ELR (cell line): ENCODE data around the gene RGS17.
A peak's percentile ranks its signal among the peaks of the same experiment; 100 is the strongest.
"Not testable (repeated sequence)": the region's sequence is repeated elsewhere in the genome, so short reads cannot be mapped to it uniquely, and the experiment has no call there.

Experiments
- DNase-seq: peaks from one replicate; pipeline ENCODE4 v3.0.0-alpha.2; 2015; ENCODE audit warnings: low read depth

Gene RGS17

DNA sequence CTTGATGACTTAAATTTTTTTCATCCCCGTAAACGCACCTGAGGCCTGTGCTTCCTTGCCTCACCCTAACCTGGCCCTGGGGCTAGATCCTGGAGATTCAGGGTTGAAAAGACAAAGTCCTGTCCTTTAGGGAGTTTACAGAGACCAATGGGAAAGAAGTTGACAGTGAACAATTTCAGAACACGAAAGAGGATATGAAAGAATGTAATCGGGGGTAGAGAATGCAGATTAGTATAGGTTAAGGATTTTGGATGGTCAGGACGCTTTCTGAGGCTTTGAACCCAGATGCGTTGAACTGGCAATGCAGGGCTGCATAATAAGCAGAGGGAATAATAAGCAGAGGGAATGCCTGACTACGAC lies 146.6 kb downstream of the RGS17 start:
- no peak for DNase-seq

DNA sequence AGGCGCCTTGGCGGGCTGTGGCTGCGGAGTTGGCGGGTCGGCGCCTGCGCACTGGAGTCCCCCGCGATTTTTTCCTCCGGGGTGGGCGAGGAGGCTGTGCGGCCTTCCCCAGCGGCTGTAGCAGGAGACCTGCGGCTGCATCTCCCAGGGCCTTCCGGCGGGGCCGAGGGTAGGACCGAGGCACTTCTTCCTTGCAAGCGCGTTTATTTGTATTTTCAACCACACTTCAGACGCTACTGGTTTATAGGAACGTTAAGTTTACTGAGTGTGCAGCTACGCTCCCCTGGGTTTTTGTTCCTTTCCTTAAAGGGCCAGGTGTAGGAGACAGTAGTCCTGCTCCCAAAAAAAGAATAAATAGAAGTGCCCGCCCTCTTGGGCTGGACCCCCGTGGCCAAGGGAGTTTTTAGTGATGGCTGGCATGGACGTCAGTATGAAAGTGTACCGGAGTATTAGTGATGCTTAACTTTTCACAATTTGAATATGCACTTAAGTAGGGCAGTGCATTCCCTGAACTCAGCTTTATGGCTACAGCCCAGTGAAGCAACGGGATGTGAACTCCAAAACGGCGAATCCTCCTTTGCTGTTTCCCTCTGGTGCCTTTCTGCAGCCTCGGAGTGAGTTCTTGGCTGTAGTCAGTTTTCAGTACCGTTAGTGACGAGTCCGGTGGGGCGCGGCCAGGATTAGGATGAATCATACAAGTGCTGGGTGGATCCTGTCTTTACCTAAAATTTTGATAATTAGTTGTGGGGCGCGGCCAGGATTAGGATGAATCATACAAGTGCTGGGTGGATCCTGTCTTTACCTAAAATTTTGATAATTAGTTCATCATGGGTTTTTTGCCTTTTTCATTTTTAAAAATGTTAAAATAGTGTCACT lies 147.2 kb downstream of the RGS17 start:
- peak; percentile 91 for DNase-seq

DNA sequence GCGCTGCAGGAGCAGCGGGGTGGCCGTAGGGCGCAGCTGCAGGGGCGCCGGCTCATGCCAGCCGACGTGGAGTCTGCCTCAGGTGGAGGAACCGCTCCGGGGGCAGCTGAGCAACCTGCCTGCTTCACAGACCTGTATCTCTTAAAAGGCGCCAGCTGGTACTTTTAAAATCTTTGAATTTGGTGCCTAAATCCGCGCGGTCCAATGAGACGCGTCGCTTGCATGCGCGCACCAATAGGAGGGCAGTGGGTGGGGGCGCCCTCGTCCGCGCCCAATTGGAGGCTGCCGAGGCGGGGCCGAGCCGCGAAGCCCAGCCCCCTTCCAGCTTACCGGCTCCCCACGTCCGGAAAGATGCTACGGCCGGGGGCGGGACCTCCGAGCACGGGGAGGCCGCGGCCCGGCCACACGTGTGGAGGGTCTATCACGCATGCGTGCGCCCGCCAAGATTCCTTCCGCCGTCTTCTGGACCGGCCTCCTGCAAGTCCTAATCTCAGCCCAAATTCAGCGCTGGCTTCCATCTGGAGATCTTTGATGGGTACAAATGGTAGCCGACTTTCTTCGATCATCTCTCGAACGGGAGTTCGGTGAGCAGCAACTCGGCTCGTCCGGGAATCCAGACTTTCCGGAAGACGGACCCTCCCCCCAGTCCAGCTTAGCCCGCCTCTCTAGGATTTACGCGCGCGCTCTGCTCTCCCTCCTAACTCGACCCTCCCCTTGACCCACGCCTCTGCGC lies 148.0 kb downstream of the RGS17 start, which contains the start of gene FBXO5:
Gene FBXO5 (minus strand): TSS at position 138 of the 733 bp plus-strand sequence. CDS start 82 bp downstream, at position 56.
- peak; percentile 97 for DNase-seq

DNA sequence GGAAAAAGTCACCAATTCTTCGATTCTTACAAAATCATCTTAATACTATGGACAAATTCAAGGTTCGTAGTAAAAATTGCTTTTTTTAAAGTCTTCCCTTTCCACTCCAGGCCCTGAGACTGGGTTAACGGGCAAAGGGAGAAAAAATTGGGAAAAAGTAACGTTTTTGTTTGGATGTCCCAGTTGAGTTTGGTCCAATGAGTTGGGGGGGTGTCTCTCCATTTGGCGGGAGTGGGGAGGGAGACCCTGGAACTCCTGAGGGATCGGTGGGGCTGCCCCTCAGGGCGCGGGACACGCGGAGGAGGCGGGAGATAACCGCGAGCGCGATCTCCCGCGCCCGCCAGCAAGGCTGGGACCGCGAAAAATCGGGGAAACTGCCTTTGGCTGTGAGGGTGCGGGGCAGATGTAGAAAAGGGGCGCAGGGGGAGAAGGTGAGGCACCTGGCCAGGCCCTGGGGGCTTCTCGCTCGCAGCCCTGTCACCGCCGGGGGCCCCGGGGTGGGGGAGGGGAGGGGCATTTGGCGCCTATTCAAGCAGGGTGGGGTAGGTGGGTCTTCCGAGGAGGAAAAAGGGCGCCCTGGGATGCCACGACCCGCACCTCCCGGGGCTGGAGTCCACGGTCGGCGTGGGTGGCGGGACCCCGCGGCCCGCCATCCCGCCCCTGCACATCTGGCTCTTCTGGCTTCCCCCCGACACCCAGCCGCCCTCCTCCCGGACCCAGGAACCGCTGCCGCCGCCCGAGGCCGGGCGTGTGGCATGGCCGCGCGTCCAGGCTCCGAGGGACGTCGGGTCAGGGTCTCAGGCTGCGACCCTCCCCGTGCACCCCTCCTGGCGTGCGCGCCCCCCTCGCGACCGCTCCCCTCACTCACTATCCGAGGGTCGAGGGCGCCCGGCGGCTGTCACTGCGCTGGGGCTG lies 148.8 kb downstream of the RGS17 start:
- peak; percentile 36 for DNase-seq

DNA sequence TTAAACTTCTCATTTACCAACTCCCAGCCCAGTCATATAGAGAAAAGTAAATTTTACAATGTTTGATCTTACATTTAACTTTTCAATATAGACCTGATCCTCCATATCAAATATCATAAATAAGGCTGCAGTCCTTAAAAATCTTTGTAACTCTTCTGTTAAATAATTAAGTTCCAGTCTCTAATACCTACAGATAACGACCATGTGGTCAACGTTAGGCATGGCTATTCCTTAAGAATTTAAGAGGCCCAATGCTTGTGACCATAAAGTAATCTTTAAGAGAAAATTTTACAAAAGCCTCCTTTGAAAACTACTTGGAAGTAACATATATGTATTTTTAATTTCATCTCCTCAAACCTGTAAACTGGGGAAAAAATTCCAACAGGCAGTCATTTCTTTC lies 149.9 kb downstream of the RGS17 start:
- no peak for DNase-seq

DNA sequence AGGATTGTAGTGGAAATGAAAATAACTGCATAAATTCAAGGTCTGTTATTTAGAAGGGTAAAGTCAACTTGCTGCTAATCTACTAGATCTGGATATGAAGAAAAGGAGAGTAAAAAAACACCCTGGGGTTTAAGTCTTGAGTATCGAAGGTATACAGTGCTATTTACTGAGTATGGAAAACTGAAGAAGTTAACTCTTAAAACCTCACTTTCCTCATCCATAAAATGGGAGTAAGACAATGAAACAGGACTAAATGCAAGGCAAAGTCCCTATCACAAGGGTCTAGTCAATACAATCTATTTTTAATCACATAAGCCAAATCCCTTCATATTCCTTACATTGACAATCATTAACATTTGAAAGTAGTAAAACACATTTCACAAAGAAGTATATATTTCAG lies 150.4 kb downstream of the RGS17 start:
- DNase-seq, result no peak

DNA sequence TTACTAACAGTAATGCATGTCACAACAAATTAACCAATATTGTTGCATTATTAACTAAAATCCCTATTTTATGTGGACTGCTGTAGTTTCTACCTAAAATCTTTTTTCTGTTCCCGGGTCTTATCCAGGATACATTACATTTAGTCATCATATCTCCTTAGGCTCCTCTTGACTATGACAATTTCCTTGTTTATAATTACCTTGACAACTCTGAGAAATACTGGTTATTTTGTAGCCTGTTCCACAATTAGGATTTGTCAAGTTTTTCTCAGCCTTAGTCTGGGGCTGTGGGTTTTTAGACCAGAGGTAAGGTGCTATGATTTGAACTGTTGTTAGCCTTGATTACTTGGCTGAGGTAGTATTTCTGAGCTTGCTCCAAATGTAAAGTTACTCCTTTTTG lies 152.0 kb downstream of the RGS17 start:
- no peak for DNase-seq

DNA sequence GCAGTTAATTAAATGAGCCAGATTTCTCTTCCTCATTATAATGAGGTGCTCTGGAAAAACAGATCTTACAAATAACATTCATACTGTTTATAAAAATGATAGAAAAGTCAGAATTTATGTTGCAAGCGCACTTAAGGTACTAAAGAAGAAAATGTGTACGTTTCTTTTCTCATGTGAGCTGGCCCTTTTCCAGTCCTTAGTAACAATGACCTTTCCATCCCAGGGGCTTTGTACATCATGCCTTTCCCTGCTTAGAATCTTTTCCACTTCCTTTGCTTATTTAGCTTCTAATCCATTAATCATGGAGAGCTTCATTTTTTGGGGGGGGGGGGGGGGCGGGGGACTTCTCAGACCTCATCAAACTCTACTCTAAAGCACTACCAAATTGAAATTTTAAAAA lies 153.0 kb downstream of the RGS17 start:
- DNase-seq, result no peak

DNA sequence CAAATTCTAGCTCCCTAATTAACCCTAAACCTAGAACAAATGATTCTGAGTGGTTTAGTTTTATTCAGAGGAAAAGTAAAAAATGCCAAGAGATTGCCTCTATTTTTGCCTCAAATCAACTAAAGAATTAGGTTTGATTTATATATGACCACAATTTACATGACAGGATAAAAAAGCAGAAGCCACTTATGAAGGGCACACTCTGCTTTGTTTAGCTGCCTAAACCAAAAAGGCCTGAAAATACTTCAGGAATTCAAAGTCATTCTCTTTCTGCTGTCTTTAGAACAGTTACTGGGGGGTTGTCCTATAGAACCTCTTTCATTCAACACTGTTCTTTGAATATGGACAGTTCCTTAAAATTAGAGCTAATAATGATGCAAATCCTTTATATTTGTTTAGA lies 153.5 kb downstream of the RGS17 start:
- DNase-seq, result no peak

DNA sequence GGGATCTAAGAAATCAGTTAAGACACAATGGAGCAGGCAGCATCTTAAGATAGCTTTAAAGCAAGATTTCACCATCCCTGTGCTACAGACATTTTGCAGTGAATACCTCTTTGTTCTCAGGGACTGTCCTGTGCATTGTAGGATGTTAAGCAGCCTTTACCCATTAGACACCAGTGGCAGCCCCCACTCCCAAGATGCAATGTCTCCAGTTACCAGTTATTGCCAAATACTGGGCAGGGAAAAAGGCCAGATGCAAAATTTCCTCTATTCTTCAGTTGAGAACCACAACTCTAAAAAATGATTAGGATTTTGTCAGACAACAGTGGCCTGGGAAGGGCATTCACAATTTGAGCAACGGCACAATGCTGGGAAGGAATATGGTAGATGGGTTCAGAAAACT lies 154.3 kb downstream of the RGS17 start:
- no peak for DNase-seq

DNA sequence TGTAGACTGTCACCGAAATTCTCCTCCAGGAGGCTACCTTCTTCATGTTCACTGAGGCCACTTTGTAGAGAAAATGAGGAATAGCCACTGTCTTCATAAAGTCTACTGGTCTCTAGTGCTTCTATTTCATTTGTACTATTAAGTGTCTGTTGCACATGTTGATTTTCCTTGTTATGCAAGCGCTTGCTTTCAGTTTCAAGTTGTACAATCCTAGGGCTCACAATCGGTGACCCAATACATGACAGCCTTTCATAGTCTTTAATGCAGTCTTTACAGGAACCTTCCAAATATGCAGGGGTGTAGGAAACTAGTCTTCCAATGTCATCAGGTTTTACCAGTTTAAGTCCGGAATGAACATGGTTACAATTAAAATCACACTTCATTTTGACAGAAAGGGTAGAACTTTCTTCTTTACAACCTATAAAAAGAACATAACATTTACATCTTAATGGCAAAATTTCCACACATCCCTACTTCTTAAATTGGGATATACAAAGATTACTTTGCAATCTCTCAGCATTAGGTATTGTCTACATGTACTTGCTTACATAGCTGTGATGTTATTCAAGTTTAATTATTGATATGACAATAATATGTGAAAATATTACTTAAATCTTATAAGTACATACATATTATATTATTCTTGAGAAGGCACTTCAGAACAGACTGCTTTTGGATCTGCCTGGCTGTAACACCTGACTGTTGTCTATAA lies 155.7 kb downstream of the RGS17 start:
- no peak for DNase-seq

DNA sequence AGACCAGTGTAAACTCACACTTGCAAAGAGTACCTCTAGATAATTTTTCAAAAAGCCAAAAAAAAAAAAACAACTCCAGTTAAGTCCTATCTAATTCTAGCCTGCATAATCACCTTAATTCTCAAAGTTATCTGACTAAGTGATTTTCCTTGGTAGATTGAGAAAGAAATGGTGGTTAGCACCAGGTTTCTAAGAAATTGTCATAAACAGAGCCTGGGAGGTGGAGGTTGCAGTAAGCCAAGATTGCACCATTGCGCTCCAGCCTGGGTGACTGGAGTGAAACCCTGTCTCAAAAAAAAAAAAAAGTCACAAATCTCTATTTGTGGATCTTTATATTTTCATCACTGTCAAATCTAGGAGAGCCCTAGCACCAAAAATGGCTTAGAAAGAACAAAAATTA lies 157.2 kb downstream of the RGS17 start:
- DNase-seq, result no peak

DNA sequence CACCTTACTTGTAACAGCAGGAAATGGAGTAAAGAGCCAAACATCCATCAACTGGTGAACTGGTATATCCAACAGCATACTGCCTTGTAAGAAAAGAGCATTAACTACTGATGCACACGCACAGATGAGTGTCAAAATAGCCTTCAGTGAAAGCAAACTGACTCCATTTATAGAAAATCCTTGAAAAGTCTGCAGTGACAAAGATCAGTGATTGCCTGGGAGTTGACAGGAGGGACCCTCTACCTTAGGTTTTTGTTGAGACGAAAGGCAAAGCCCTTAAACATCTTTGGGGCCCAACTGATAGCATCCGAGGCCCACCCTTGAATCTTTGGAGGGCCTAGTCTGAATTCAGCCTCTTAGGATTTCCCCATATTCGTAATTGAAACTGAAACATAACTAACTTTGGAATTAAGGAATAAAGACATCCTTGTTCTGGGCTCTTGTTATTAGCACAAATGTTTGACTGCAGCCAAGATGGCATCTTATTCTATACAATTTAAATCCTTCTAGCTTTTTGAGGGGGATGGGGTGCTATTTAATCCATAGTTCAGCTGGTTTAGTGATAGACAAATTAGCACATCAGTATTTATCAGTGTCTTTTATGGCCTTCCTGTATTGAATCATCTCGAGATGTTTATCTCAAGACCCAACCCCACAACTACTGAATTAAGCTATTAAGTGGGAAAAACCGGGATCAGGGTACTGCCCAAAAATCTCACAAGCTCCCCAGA lies 161.2 kb downstream of the RGS17 start:
- no peak for DNase-seq

DNA sequence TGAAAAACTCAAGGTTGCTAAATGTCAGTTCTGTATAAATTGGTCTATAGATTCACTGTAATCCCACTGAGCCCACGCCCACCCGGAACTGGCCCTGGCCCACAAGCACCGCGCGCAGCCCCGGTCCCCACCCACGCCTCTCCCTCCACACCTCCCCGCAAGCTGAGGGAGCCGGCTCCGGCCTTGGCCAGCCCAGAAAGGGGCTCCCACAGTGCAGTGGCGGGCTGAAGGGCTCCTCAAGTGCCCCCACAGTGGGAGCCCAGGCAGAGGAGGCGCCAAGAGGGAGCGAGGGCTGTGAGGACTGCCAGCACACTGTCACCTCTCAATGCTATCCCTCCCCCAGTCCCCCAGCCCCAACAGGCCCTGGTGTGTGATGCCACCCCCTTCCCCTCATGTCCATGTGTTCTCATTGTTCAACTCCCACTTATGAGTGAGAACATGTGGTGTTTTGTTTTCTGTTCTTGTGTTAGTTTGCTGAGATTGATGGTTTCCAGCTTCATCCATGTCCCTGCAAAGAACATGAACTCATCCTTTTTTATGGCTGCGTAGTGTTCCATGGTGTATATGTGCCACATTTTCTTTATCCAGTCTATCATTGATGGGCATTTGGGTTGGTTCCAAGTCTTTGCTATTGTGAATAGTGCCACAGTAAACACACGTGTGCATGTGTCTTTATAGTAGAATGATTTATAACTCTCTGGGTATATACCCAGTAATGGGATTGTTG lies 164.8 kb downstream of the RGS17 start:
- not testable (repeated sequence) for DNase-seq

DNA sequence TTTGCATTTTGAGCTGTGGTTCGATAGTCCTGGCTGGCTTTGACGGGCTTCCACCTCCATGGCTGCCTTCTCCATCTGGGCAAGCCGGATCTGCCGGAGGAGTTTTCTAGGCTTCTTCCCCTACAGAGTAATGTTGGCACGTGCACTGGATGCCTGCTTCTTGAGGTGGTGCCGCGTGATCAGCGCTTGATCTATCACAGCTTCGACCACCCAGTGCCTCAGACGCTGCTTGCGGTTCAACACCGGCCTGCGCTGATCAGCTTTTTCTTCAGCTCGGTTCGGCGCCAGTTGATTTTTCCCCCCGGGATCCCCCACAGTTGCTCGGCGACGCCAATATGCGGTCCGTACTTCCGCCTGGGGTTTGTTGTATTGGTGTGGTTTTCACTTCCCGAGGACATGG lies 171.7 kb downstream of the RGS17 start:
- DNase-seq, result no peak

DNA sequence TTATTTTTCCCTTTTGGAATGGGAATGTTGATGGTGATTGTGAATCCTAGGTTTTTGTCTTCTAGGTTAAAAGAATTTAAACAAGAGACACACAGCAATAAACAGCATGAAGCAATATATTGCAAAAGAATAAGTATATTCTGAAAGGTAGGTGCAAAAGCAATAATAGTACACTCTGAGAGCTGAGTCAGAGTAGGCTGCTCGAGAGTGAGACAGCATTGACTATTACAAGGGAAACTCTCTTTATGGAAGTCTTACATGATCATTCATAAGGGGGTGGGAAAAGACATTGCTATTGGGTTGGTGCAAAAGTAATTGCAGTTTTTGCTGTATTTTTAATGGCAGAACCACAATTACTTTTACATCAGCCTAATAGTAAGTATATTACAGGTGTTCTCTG lies 173.3 kb downstream of the RGS17 start:
- peak; percentile 35 for DNase-seq
